Tibial nerve (tissue), 4 donors: ENCODE measurements around the gene REC114. TPM values are rescaled to one million over a fixed set of nuclear protein-coding genes. Genes with fewer than 3 reads are reported as not detected.

Source experiments
- DNase-seq, 2 donors: peaks; one replicate each; pipeline ENCODE4 v3.0.0-alpha.2; 2019; ENCODE audit warnings: low spot score in 2 of 2
- H3K27ac ChIP-seq, 4 donors: fragments of 200-600 bp; sonication (generic) in 3 of 4; one replicate each; pipeline ENCODE4 v1.5.1; 2017 to 2019; ENCODE audit warnings: mild to moderate bottlenecking in 1 of 4
- H3K27me3 ChIP-seq, 2 donors: fragments of 200-600 bp; sonication (generic) in 1 of 2; one replicate each; pipeline versions ENCODE4 v1.5.1 to v1.6.0; 2017 to 2019
- H3K36me3 ChIP-seq, 3 donors: fragments of 200-600 bp; sonication (generic); one replicate each; pipeline ENCODE4 v1.5.1; 2018 to 2019
- H3K4me1 ChIP-seq, 4 donors: fragments of 200-600 bp; sonication (generic) in 3 of 4; one replicate each; pipeline ENCODE4 v1.5.1; 2017 to 2019
- H3K4me3 ChIP-seq, 4 donors: fragments of 200-600 bp; sonication (generic) in 3 of 4; one replicate each; pipeline ENCODE4 v1.5.1; 2017 to 2019; ENCODE audit warnings: mild to moderate bottlenecking in 1 of 4, moderate library complexity in 1 of 4
- H3K9me3 ChIP-seq, 4 donors: fragments of 200-600 bp; sonication (generic) in 3 of 4; one replicate each; pipeline ENCODE4 v1.5.1; 2017 to 2019
- EP300 ChIP-seq, 2 donors: sonication (generic); formaldehyde crosslinking; IDR thresholded peaks; one replicate each; pipeline ENCODE4 v1.6.1; 2017; ENCODE audit warnings: antibody characterized with exemption in 2 of 2, mild to moderate bottlenecking in 1 of 2
- POLR2A ChIP-seq, 2 donors: fragments of 450-650 bp; IDR thresholded peaks; one replicate each; pipeline ENCODE4 v1.6.1; 2017; ENCODE audit warnings: antibody characterized with exemption in 2 of 2, mild to moderate bottlenecking in 2 of 2, moderate library complexity in 2 of 2
- WGBS, 2 donors: methylation state at CpG; one replicate each; pipeline ENCODE4 v1.1.5; 2018; 5-methylcytosine and 5-hydroxymethylcytosine counted together
- total RNA-seq, 4 donors: library from RNA; depleted of rRNA; stranded (reverse); fragments of >200 nt; gene quantifications; one replicate each; pipeline ENCODE4 v1.1.0, GENCODE V29; 2016
- TF ChIP-seq, protein P1 (sequence below), 5 experiments: fragments of 200-600 bp in 3 of 5; fragments of 450-650 bp in 2 of 5; sonication (generic) in 3 of 5; IDR thresholded peaks; one replicate each; pipeline ENCODE4 v1.5.1; 2016 to 2019; ENCODE audit warnings: antibody characterized with exemption in 5 of 5, mild to moderate bottlenecking in 3 of 5, moderate library complexity in 2 of 5

The REC114 gene
- total RNA-seq, 4 donors from 2014 or later, result not detected

DNA sequence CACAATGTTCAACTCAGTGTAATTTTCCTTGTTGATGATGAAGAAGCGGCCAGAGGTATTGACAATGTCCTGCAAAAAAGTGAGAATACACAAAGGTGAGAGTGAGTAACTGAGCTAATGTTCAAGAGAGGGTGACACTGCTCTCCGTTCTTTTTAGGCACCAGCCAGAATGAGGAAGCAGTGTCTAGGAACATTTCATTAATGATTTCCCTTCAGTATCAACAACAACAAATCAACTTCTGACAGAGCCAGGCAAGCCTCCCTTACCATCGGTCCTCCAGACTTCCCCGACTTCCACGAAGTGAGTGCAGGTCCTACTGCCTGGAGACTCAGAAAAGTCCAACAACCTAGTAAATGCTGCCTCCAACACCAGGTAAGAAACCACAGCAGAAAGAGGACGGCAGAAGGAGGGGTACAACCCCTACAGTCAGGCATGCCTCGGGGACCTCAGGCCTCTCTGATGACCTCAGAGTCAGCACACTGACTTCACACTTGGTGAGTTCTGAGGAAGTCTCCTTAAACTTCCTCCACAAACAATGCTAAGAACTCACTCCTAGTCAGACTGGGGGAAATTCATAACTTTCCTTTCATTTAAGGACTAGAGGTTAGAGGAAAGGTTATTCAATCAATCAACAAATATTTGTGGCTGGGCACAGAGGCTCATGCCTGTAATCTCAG lies 127.5 kb downstream of the REC114 start:
- WGBS, 2 donors, result 80 to 84% methylated on average over 7 of the region's 7 CpGs
- no peaks in the 10 kb centered on the region for H3K9me3 ChIP-seq

GRCh38 chr15:73571346-73571745 lies 128.4 kb downstream of the REC114 start:
- no peaks in the 10 kb centered on the region for H3K9me3 ChIP-seq
- no peak overlapping the region for H3K4me3 ChIP-seq
- H3K27me3 ChIP-seq, result no peaks in the 10 kb centered on the region
- H3K36me3 ChIP-seq, result peaks cover 3 to 87% (median 8%) of the 10 kb centered on the region in 3 donors
- 60 to 76% methylated on average over 5 of the region's 5 CpGs for WGBS, 2 donors
- DNase-seq, result no peak
- H3K27ac ChIP-seq, result no peak overlapping the region
- TF ChIP-seq EP300 (IDR thresholded peaks at IDR 0.05) (no peak), POLR2A (IDR thresholded peaks at IDR 0.05) (no peak)
- TF ChIP-seq, protein P1, sequence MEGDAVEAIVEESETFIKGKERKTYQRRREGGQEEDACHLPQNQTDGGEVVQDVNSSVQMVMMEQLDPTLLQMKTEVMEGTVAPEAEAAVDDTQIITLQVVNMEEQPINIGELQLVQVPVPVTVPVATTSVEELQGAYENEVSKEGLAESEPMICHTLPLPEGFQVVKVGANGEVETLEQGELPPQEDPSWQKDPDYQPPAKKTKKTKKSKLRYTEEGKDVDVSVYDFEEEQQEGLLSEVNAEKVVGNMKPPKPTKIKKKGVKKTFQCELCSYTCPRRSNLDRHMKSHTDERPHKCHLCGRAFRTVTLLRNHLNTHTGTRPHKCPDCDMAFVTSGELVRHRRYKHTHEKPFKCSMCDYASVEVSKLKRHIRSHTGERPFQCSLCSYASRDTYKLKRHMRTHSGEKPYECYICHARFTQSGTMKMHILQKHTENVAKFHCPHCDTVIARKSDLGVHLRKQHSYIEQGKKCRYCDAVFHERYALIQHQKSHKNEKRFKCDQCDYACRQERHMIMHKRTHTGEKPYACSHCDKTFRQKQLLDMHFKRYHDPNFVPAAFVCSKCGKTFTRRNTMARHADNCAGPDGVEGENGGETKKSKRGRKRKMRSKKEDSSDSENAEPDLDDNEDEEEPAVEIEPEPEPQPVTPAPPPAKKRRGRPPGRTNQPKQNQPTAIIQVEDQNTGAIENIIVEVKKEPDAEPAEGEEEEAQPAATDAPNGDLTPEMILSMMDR (IDR thresholded peaks at IDR 0.05), result no peak
- H3K4me1 ChIP-seq, result peaks cover 0 to 3% (median 0%) of the 10 kb centered on the region in 4 donors

More for the DNA sequence above, 127.5 kb downstream of the REC114 start:
- no peak for DNase-seq
- no peak overlapping the region for H3K4me3 ChIP-seq
- peaks cover 0 to 3% (median 0%) of the 10 kb centered on the region in 4 donors for H3K4me1 ChIP-seq
- H3K27me3 ChIP-seq, result no peaks in the 10 kb centered on the region
- H3K36me3 ChIP-seq, result peaks cover 3 to 87% (median 8%) of the 10 kb centered on the region in 3 donors
- H3K27ac ChIP-seq, result no peak overlapping the region
- no peak for TF ChIP-seq POLR2A (IDR thresholded peaks at IDR 0.05)
- TF ChIP-seq, protein P1 (IDR thresholded peaks at IDR 0.05), result no peak
- TF ChIP-seq EP300 (IDR thresholded peaks at IDR 0.05), result no peak

DNA sequence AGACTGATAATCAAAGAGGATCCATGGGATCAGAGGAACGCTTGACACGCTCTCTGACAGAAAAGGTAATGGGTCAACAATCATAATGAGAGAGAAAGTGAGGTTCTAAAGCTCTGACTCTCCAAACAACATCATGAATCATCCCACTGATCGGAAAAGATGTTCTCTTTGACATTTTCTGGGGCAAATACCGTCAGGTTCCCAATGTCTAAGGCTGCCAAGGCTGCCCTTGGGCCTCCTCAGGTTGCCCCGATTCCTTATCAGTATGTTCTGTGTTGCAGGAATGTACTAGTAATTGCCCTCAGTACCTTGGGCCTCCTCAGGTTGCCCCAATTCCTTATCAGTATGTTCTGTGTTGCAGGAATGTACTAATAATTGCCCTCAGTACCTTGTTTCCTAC lies 129.3 kb downstream of the REC114 start:
- TF ChIP-seq POLR2A (IDR thresholded peaks at IDR 0.05) (no peak), EP300 (IDR thresholded peaks at IDR 0.05) (no peak)
- TF ChIP-seq, protein P1 (IDR thresholded peaks at IDR 0.05), result no peak
- H3K4me1 ChIP-seq, result peaks cover 0 to 3% (median 0%) of the 10 kb centered on the region in 4 donors
- H3K9me3 ChIP-seq, result no peaks in the 10 kb centered on the region
- DNase-seq, result no peak
- no peaks in the 10 kb centered on the region for H3K27me3 ChIP-seq
- H3K27ac ChIP-seq, result no peak overlapping the region
- peaks cover 3 to 89% (median 8%) of the 10 kb centered on the region in 3 donors for H3K36me3 ChIP-seq
- WGBS, 2 donors, result 73 to 94% methylated on average over 5 of the region's 5 CpGs
- H3K4me3 ChIP-seq, result no peak overlapping the region

DNA sequence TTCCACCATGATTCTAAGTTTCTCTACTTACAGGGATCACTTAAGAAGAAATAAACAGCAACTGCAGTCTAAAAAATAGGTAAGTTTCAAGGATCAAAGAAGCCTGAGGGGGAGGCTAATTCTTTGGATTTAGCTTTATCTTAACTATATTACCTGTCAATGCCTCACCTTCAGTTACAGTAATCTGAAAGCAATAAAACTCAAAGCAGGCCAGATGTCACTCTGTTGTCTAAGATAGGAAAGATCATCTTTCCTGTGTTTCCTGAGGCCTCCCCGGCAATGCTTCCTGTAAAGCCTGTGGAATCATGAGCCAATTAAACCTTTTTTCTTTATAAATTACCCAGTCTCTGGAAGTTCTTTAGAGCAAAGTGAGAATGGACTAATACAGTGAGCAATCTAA lies 130.1 kb downstream of the REC114 start:
- no peaks in the 10 kb centered on the region for H3K9me3 ChIP-seq
- H3K27me3 ChIP-seq, result no peaks in the 10 kb centered on the region
- TF ChIP-seq, protein P1 (IDR thresholded peaks at IDR 0.05), result no peak
- TF ChIP-seq EP300 (IDR thresholded peaks at IDR 0.05) (no peak), POLR2A (IDR thresholded peaks at IDR 0.05) (no peak)
- no peak overlapping the region for H3K4me3 ChIP-seq
- peaks cover 3 to 89% (median 8%) of the 10 kb centered on the region in 3 donors for H3K36me3 ChIP-seq
- H3K4me1 ChIP-seq, result peaks cover 0 to 3% (median 0%) of the 10 kb centered on the region in 4 donors
- no peak for DNase-seq
- no peak overlapping the region for H3K27ac ChIP-seq
- 68 to 80% methylated on average over 1 of the region's 1 CpG for WGBS, 2 donors

- 69 to 72% methylated on average over 9 of the region's 9 CpGs for WGBS, 2 donors
- no peak overlapping the region for H3K27ac ChIP-seq
- no peak for TF ChIP-seq POLR2A (IDR thresholded peaks at IDR 0.05)
- TF ChIP-seq EP300 (IDR thresholded peaks at IDR 0.05), result no peak
- TF ChIP-seq, protein P1 (IDR thresholded peaks at IDR 0.05), result no peak
Measured at GRCh38 chr15:73573572-73573971, 130.6 kb downstream of the REC114 start.

More at GRCh38 chr15:73573572-73573971, 130.6 kb downstream of the REC114 start:
- Histone ChIP-seq H3K4me3 (no peak overlapping the region), H3K4me1 (peaks cover 0 to 3% (median 0%) of the 10 kb centered on the region in 4 donors), H3K36me3 (peaks cover 3 to 89% (median 8%) of the 10 kb centered on the region in 3 donors), H3K9me3 (no peaks in the 10 kb centered on the region), H3K27me3 (no peaks in the 10 kb centered on the region)
- no peak for DNase-seq
